SK-N-SH treated with all-trans-retinoic acid at 6 μM for 48 hours (cell line): Measurements from ENCODE around the gene PURA.

Source experiments
- ATAC-seq: fragments of 200-7000 bp; cut with Tn5 transposase; 3 replicates; pipeline ENCODE4 v1.9.1; 2020; ENCODE audit warnings: mild to moderate bottlenecking, moderate library complexity
- ARNTL ChIP-seq: fragments of 450-650 bp; formaldehyde crosslinking; IDR thresholded peaks from 2 replicates; pipeline ENCODE4 v1.5.0; 2020; ENCODE audit warnings: low read depth, mild to moderate bottlenecking, moderate library complexity, borderline replicate concordance
- BACH2 ChIP-seq: fragments of 250-450 bp; sonication (Bioruptor Pico); IDR thresholded peaks from 2 replicates; pipeline ENCODE4 v1.9.0; 2021; ENCODE audit warnings: mild to moderate bottlenecking, borderline replicate concordance
- CREB5 ChIP-seq: fragments of 250-450 bp; sonication (Bioruptor Pico); IDR thresholded peaks from 2 replicates; pipeline ENCODE4 v1.5.1; 2020; ENCODE audit warnings: low read depth, mild to moderate bottlenecking, moderate library complexity
- CSDC2 ChIP-seq: fragments of 250-450 bp; sonication (Bioruptor Pico); IDR thresholded peaks from 2 replicates; pipeline ENCODE4 v1.5.0; 2020; ENCODE audit warnings: mild to moderate bottlenecking, moderate library complexity
- CSRNP3 ChIP-seq: fragments of 250-450 bp; sonication (Bioruptor Pico); IDR thresholded peaks from 2 replicates; pipeline ENCODE4 v1.5.1; 2021; ENCODE audit warnings: mild to moderate bottlenecking, moderate library complexity
- ESRRG ChIP-seq: fragments of 250-450 bp; sonication (Bioruptor Pico); IDR thresholded peaks from 2 replicates; pipeline ENCODE4 v1.6.1; 2021; ENCODE audit warnings: mild to moderate bottlenecking
- OSR1 ChIP-seq: fragments of 250-450 bp; sonication (Bioruptor Pico); IDR thresholded peaks from 2 replicates; pipeline ENCODE4 v1.8.0; 2022; ENCODE audit warnings: moderate library complexity, mild to moderate bottlenecking, inconsistent platforms
- POU6F1 ChIP-seq: fragments of 250-450 bp; sonication (Bioruptor Pico); IDR thresholded peaks from 2 replicates; pipeline ENCODE4 v1.8.0; 2021; ENCODE audit warnings: low read depth, mild to moderate bottlenecking, moderate library complexity, borderline replicate concordance
- PPARA ChIP-seq: fragments of 250-450 bp; sonication (Bioruptor Pico); IDR thresholded peaks from 2 replicates; pipeline ENCODE4 v1.5.0; 2020; ENCODE audit warnings: mild to moderate bottlenecking, borderline replicate concordance
- RARB ChIP-seq: fragments of 250-450 bp; sonication (Bioruptor Pico); IDR thresholded peaks from 2 replicates; pipeline ENCODE4 v1.8.0; 2021; ENCODE audit warnings: mild to moderate bottlenecking, moderate library complexity
- SNAI2 ChIP-seq: fragments of 250-450 bp; sonication (Bioruptor Pico); IDR thresholded peaks from 2 replicates; pipeline ENCODE4 v1.5.0; 2020; ENCODE audit warnings: mild to moderate bottlenecking, moderate library complexity
- TCF4 ChIP-seq: fragments of 250-450 bp; sonication (Bioruptor Pico); IDR thresholded peaks from 2 replicates; pipeline ENCODE4 v1.8.0; 2021; ENCODE audit warnings: mild to moderate bottlenecking, moderate library complexity, borderline replicate concordance
- TOX ChIP-seq: fragments of 250-450 bp; sonication (Bioruptor Pico); IDR thresholded peaks from 2 replicates; pipeline ENCODE4 v1.8.0; 2021; ENCODE audit warnings: mild to moderate bottlenecking, moderate library complexity, borderline replicate concordance
- TSHZ2 ChIP-seq: fragments of 250-450 bp; sonication (Bioruptor Pico); IDR thresholded peaks from 2 replicates; pipeline ENCODE4 v1.5.0; 2020; ENCODE audit warnings: mild to moderate bottlenecking, moderate library complexity
- ZC3H10 ChIP-seq: fragments of 250-450 bp; sonication (Bioruptor Pico); IDR thresholded peaks from 2 replicates; pipeline ENCODE4 v1.5.1; 2021; ENCODE audit warnings: mild to moderate bottlenecking, moderate library complexity
- ZFP3 ChIP-seq: fragments of 250-450 bp; sonication (Bioruptor Pico); IDR thresholded peaks from 2 replicates; pipeline ENCODE4 v1.5.0; 2020; ENCODE audit warnings: mild to moderate bottlenecking, moderate library complexity
- ZFP30 ChIP-seq: fragments of 450-650 bp; formaldehyde crosslinking; IDR thresholded peaks from 2 replicates; pipeline ENCODE4 v1.5.0; 2022; ENCODE audit warnings: mild to moderate bottlenecking, moderate library complexity
- ZNF565 ChIP-seq: fragments of 450-650 bp; formaldehyde crosslinking; conservative IDR thresholded peaks from 2 replicates; pipeline ENCODE4 v1.5.0; 2020; ENCODE audit warnings: low read depth, mild to moderate bottlenecking, moderate library complexity
- ZNF70 ChIP-seq: fragments of 450-650 bp; formaldehyde crosslinking; IDR thresholded peaks from 2 replicates; pipeline ENCODE4 v1.5.0; 2020; ENCODE audit warnings: mild to moderate bottlenecking, moderate library complexity
- ZNF8 ChIP-seq: fragments of 450-650 bp; formaldehyde crosslinking; IDR thresholded peaks from 2 replicates; pipeline ENCODE4 v1.5.0; 2020; ENCODE audit warnings: mild to moderate bottlenecking, moderate library complexity
- TF ChIP-seq, protein P1 (sequence below): fragments of 250-450 bp; sonication (Bioruptor Pico); IDR thresholded peaks from 2 replicates; pipeline ENCODE4 v1.8.0; 2020; ENCODE audit warnings: mild to moderate bottlenecking, moderate library complexity, borderline replicate concordance

Gene PURA

DNA sequence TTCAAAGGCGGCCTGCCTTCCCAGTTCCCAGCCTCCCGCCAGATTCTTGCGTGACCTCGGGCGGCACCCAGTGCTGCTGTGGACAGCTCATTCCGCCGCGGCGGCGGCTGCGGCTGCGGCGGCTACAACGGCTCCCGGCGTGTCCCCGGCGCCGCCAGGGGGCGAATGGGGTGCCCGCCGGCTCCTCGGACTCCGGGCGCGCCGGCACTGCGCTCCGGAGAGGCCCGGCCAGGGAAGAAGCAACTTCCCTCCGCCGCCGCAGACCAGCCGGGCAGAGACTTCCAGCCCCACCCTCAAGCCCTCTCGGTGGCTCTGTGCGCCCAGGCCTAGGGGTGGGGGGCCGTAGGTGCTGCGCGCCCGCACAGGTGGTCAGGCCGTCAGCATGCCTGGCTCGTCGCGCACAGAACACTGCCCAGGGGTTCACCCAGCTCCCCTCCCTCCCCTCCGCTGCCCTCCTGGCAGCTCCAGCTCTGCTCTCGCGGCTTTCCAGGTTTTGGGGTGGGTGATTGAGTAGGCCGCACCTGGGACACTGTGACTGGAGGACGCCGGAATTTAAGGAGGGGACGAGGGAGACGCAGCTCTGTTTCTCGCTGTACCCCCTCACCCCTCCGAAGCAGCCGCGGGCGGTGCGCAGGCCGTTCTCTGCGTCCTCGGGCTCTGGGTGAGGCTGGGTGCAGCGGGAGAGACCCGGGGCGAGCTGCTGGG lies 32.1 kb downstream of the PURA start:
- ATAC-seq = peak; percentile 95
- no peak for TF ChIP-seq TSHZ2 (CRISPR knock-in tag)
- TF ChIP-seq CSRNP3 (CRISPR knock-in tag) = no peak
- no peak for TF ChIP-seq ZNF70 (CRISPR knock-in tag)
- no peak for TF ChIP-seq CSDC2 (CRISPR knock-in tag)
- TF ChIP-seq, protein P1, sequence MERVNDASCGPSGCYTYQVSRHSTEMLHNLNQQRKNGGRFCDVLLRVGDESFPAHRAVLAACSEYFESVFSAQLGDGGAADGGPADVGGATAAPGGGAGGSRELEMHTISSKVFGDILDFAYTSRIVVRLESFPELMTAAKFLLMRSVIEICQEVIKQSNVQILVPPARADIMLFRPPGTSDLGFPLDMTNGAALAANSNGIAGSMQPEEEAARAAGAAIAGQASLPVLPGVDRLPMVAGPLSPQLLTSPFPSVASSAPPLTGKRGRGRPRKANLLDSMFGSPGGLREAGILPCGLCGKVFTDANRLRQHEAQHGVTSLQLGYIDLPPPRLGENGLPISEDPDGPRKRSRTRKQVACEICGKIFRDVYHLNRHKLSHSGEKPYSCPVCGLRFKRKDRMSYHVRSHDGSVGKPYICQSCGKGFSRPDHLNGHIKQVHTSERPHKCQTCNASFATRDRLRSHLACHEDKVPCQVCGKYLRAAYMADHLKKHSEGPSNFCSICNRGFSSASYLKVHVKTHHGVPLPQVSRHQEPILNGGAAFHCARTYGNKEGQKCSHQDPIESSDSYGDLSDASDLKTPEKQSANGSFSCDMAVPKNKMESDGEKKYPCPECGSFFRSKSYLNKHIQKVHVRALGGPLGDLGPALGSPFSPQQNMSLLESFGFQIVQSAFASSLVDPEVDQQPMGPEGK = no peak
- no peak for TF ChIP-seq TCF4 (CRISPR knock-in tag)
- no peak for TF ChIP-seq OSR1 (CRISPR knock-in tag)
- no peak for TF ChIP-seq BACH2 (CRISPR knock-in tag)
- TF ChIP-seq ZFP3 (CRISPR knock-in tag) = no peak
- no peak for TF ChIP-seq ARNTL (CRISPR knock-in tag)
- no peak for TF ChIP-seq CREB5 (CRISPR knock-in tag)
- TF ChIP-seq ESRRG (CRISPR knock-in tag) = no peak
- no peak for TF ChIP-seq POU6F1 (CRISPR knock-in tag)
- no peak for TF ChIP-seq TOX (CRISPR knock-in tag)
- no peak for TF ChIP-seq ZNF565 (CRISPR knock-in tag)
- no peak for TF ChIP-seq PPARA (CRISPR knock-in tag)
- no peak for TF ChIP-seq ZC3H10 (CRISPR knock-in tag)
- TF ChIP-seq ZNF8 = no peak
- no peak for TF ChIP-seq RARB (CRISPR knock-in tag)
- TF ChIP-seq SNAI2 (CRISPR knock-in tag) = no peak

GRCh38 chr5:140146523-140146842 lies 32.6 kb downstream of the PURA start:
- ATAC-seq = no peak
- no peak for TF ChIP-seq TCF4 (CRISPR knock-in tag)
- TF ChIP-seq OSR1 (CRISPR knock-in tag) = no peak
- no peak for TF ChIP-seq ZC3H10 (CRISPR knock-in tag)
- no peak for TF ChIP-seq SNAI2 (CRISPR knock-in tag)
- TF ChIP-seq CSRNP3 (CRISPR knock-in tag) = no peak
- no peak for TF ChIP-seq ARNTL (CRISPR knock-in tag)
- TF ChIP-seq TSHZ2 (CRISPR knock-in tag) = no peak
- no peak for TF ChIP-seq ZFP3 (CRISPR knock-in tag)
- TF ChIP-seq, protein P1 = no peak
- no peak for TF ChIP-seq ZFP30
- no peak for TF ChIP-seq TOX (CRISPR knock-in tag)
